GM21423 (cell line): Measurements from ENCODE around the gene RSPH9.

Experiments
- ATAC-seq: cut with Tn5 transposase; IDR thresholded peaks from one replicate; pipeline ENCODE4 v1.9.1; 2021; ENCODE audit warnings: mild to moderate bottlenecking, moderate library complexity; ENCODE audit not compliant: unreplicated experiment

Gene RSPH9, protein sequence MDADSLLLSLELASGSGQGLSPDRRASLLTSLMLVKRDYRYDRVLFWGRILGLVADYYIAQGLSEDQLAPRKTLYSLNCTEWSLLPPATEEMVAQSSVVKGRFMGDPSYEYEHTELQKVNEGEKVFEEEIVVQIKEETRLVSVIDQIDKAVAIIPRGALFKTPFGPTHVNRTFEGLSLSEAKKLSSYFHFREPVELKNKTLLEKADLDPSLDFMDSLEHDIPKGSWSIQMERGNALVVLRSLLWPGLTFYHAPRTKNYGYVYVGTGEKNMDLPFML

DNA sequence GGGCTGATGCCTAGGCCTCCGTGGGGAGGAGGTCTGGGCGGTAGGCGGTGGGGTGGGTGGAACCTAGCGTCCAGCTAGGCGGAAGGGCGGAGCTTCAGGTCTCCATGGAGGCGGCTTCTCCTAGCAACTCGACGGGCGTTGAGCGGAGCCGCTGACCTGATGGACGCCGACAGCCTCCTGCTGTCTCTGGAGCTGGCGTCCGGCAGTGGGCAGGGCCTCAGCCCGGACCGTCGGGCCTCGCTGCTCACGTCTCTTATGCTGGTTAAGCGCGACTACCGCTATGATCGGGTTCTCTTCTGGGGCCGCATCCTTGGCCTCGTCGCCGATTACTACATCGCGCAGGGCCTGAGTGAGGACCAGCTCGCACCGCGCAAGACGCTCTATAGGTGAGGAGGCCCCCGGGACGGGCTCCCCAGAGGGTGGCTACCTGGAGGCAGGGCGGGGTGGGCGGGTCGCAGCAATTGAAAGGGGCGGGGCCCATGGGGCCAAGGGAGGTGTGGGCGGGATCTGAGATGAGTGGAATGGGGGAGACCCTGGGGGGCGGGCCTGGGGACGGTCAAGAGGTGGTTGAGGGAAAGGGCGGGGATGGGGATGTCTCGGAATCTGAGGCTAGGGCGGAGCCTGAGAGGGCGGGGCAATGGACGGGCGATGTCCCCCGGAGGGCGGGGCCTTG, at the start of gene RSPH9:
TSS of gene RSPH9 (plus strand) at position 97 of the 673 bp plus-strand sequence. CDS start at position 160, 63 bp downstream.
- peak; percentile 66 for ATAC-seq

DNA sequence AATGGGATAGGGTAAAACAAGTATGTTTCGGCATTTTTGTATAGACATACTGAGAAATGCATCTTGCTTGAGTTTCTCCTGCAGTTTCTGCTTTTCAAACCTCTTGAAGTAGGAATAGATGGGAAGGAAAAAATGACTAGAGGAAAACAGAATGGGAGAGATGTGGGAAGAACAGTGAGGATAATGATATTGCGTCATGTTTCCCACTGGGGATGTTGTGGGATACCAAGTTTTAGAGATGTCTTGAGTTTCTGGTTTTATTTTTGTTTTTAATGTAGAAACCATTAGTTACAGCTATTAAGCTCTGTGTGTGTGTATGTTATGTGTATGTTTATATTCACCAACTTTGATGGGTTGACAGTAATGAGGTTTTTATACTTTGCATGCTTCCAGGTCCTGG, 44.2 kb upstream of the RSPH9 start:
- no peak for ATAC-seq

DNA sequence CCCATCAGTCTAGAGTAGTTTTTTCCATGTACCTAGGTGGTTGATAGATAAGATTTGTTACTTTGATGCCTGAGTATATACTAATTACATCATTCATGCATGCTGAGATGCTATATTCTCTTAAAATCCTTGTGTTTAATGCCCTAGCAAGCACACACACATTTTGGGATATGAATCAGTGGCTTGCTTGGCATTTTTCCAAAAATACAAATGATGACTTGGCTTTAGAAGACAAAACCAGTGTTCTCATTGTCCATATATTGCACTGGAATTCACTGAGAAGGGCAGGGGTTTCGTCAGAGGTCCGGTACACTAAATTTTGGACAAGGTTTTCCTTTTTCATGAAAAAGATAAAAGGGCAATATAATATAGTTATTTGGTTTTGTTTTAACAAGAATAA, 40.7 kb upstream of the RSPH9 start:
- no peak for ATAC-seq

DNA sequence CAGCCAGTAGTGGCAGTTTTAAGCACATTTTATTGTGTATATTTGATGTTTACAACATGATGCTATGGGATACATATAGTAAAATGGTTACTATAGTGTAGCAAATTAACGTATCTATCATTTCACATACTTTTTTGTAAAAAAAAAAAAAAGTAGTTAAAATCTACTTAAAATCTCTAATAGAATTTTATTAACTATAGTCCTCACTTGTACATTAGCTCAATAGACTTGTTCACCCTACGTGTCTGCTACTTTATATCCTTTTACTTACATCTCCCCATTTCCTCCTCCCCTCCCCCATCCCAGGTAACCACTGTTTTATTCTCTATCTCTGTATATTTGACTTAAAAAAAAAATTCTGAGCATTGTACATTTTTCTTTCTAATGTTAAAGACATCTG, 38.8 kb upstream of the RSPH9 start:
- no peak for ATAC-seq

DNA sequence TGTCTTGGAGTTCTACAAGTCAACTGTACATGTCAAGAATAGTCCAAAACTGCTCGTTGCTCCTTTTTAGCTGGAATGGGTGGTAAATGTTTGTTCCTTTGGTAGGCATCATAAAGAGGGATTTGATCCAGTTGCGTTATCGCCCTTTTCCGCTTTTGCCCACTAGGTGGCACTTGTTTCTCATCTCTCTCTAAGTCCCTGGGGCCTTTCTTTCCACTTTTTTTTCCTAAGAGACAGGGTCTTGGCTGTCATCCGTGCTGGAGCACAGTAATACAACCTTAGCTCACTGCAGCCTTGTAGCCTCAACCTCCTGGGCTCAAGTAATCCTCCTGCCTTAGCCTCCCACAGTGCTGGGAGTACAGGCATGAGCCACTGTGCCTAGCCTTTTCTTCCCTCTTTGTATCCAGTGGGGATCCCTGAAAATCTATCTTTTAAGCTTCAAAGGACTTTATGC, 36.5 kb upstream of the RSPH9 start:
- no peak for ATAC-seq

DNA sequence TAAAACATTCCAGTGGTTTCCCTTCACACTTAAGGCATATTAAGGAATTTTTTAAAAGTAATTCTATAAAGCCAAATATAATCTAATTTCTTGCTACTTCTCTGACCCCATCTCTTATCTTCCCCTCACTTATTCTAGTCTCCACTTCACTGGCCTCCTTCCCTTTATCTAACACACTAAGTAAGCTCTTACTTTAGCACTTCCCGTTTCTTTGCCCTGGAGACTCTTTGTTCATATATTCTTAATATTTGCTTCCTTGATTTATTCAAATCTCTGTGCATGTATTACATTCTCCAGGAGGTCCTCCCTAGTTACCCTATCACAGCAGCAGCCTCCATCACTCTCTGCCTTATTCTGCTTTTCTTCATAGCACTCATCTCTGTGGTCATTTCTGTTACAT, 36.0 kb upstream of the RSPH9 start:
- ATAC-seq, result no peak

DNA sequence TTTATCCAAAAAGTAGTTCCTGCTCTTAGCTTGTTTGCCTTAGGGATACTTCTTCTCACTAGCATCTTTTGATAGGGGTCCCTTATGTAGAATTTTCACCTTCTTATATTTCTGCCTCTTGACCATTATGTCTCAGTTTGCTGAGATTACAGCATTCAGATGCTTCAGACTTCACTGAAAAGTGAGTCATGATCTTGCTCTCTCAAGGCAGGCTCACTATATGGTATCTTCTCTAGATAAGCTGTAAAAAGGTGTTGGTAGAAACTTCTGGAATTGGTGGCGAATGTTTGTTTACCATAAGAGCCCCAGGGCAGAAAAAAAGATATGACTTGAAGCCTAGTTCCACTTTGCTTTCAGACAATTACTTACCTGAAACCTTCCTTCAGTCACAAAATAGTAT, 35.4 kb upstream of the RSPH9 start:
- no peak for ATAC-seq

DNA sequence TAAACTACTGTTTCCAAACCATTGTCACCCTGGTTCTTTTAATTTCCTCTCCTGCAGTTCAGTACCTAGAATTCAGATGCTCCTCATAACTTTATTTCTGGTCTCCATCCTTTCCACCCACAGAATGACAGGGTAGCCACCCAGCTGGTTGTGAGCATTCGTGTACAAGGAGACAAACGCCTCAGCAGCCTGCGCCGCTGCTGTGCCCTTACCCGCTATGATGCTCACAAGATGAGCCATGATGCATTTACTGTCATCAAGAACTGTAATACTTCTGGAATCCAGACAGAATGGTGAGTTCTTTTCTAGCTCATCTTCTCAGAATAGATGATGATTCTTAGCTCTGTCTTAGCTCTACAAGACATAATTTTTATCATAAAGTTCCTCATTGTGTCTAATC, 34.4 kb upstream of the RSPH9 start:
- ATAC-seq, result no peak

DNA sequence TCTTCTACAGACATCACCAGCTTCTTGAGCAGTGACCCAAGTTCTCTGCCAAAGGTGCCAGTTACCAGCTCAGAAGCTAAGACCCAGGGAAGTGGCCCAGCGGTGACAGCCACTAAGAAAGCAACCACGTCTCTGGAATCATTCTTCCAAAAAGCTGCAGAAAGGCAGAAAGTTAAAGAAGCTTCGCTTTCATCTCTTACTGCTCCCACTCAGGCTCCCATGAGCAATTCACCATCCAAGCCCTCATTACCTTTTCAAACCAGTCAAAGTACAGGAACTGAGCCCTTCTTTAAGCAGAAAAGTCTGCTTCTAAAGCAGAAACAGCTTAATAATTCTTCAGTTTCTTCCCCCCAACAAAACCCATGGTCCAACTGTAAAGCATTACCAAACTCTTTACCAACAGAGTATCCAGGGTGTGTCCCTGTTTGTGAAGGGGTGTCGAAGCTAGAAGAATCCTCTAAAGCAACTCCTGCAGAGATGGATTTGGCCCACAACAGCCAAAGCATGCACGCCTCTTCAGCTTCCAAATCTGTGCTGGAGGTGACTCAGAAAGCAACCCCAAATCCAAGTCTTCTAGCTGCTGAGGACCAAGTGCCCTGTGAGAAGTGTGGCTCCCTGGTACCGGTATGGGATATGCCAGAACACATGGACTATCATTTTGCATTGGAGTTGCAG, 31.0 kb upstream of the RSPH9 start:
- no peak for ATAC-seq

DNA sequence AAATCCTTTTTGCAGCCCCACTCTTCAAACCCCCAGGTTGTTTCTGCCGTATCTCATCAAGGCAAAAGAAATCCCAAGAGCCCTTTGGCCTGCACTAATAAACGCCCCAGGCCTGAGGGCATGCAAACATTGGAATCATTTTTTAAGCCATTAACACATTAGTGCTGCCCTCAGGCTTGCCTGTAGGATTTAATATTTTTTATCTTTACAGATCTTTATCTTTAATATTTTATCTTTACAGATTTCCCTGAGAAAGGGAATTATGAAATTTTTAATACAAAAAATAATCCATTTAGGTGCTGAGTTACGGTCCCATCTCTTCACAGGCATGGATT, 30.5 kb upstream of the RSPH9 start:
- no peak for ATAC-seq

DNA sequence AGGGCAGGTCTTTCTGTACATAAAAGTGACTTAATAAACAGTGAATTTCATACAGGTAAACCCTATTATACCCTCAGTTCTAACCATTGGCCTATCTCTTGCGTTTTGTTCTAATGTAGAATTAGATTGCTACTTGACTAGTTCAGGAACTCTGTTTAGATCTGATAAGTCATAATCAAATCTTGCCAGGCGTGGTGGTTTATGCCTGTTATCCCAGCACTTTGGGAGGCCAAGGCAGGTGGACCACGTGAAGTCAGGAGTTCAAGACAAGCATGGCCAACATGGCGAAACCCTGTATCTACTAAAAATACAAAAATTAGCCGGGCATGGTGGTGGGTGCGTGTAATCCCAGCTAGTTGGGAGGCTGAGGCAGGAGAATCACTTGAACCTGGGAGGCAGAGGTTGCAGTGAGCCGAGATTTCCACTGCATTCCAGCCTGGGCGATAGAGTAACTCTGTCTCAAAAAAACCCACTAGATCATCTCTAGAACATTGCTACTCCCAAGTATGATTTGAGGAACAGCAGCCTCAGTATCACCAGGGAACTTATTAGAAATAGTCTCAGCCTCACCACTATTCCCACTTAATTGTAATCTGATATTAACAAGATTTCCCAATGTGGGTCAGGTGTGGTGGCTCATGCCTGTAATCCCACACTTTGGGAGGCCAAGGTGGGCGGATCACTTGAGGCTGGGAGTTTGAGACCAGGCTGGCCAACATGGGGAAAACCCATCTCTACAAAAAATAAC, 27.9 kb upstream of the RSPH9 start:
- ATAC-seq, result no peak

DNA sequence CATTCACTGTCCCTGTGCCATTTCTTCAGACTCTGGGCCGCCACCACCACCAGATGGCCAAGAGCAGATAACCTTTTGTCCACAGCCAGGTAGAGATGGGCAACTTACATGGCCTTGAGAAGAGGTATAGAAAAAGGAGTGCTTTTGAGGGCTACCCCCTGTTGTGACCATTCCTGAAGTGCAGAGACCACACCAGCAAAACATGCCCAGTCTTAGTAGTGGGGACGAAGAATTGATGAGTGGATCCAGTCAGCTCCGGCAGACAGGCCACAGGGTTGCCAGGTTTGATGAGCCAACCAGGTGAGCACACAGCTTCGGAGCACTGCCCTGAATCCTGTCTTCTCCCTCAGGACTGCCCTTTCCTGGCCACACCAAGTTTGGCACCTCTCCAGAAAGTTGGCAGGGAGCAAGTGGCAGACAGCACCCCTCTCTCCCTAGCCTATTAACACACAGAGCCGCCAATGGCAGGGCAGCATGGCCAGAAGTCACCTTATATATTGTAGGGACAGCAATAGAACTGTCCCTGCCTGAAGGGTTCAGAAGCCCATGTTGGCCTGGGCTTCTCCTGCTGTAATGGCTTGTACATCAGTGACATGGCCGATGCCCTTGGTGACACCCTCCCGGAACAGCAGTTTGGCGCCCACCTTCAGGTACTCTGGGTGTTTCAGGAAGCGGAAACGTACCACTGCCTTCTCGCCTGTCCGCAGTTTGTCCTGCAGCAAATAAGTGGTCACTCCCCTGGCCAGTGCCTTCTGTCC, 23.6 kb upstream of the RSPH9 start:
- no peak for ATAC-seq

DNA sequence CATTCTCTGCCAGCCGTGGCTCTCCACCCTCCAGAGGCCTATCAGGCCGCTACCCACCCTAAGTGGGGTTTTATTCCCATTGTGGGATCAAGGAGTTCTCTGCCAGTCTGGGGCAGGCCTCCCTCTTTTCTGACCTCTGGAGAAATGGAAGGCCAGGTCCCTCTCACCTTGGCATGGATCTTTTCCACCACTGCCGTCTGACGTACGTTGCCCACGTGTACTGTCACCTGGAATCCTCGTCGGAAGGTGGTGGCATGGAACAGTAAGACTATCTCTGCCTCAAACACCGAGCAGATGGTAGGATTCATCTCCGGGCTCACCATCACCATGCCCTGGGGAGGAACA, 23.0 kb upstream of the RSPH9 start:
- ATAC-seq, result no peak

DNA sequence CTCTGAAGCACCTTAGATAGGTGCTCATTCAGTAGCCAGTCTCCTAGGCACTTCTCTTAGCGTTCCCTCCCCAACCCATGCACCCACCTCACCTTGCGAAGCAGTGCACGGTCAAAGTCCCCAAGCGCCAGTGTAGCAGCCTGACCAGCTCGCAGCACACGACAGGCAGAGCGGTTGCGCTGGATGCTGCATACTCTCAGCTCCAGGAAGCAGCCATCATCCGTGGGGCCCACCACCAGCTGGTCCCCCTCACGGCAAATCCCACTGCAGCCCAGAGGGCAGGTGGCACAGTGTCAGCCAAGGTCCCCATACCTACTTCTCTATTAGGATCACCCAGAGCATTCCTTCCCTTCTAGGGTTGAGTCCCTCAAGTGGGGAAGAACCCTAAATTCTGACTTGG, 22.3 kb upstream of the RSPH9 start:
- no peak for ATAC-seq

DNA sequence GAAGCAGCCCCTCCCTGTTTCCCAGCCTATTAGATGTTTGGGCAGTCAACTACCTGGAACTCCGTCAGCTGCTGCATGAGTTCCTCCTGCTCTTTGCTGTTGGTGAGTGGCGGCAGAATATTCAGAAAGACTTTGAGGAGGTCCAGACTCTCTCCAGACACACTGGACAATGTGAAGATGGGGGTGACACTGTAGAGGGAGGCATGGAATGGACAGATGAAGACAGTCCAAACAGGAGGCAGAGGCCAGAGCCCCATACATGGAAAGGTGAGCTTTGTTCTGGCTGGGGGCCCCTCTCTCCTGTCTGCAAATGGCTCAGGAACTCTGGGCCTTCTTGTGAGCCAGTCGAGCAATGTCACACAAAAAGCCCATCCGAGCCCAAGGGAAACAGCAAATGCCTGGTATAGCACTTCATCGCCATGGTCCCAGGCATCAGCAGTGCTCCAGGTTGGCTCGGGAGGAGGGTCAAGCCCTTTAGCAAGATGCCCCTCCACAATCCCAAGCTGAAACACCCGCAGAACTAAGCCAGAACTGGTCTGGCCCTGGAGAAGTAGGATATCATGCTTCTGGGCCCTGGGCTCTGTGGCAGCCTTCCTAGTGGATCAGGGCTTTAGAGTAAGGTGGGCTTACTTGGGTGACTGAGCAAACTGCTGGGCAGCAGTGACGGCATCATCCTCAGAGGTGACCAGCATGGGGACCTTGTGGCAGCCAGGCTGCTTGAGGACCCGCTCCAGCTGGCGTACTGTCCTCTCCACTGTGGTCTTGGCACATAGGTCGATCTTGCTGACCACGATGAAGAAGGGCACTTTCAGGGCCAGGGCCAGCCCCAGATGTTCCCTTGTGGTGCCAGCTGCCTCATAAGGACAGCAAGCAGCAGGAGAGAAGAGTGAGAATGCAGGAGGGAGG, 20.7 kb upstream of the RSPH9 start:
- ATAC-seq, result no peak

DNA sequence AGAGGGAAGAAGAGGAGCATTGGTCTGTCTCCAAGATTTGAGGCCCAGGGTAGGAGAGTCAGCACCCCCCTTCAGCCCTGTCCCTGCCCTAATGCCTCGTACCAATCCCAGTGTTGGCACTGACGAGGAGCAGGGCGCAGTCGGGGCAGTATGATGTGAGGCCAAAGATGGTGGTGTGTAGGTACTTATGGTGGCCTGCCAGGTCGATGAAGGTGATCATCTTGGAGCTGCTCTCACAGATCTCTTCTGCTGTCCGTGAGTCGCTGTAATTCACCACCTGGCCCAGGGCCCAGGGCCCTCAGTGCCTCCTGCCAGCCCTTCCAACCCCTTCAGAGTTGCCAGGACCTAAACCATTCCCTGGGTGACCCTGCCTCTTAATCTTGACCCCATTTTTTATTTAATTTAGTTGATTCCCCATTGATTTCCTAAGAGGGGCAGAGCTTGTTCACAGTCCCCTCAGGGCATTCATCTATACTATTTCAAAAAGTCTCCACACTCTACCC, 20.0 kb upstream of the RSPH9 start:
- ATAC-seq, result no peak

DNA sequence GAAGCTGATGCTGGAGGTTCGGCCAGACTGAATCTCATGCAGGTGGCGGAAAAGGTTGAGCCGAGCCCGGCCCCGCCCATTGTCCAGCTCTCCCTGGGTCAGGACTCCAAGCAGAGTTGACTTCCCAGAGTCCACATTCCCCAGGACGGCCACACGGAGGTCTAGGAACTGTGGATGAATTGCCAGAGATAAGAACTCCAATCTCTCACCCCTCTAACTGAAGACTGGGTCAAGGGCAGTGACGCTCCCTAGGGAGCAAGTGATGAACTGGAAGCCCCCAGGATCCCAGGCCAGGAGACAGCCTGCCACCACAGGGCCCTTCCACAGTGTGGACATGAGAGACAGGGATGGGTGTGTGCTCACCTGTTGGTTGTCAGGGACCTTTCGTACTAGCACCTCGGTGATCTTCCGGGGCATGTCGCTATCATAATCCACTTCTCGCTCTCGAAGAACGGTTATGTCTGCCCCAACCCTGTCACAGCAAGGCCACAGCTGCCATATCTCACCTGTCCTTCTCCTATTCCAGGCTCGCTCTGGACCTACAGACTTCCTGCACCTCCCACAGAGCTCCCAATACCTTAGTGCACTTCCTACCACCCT, 19.3 kb upstream of the RSPH9 start:
- ATAC-seq, result no peak

DNA sequence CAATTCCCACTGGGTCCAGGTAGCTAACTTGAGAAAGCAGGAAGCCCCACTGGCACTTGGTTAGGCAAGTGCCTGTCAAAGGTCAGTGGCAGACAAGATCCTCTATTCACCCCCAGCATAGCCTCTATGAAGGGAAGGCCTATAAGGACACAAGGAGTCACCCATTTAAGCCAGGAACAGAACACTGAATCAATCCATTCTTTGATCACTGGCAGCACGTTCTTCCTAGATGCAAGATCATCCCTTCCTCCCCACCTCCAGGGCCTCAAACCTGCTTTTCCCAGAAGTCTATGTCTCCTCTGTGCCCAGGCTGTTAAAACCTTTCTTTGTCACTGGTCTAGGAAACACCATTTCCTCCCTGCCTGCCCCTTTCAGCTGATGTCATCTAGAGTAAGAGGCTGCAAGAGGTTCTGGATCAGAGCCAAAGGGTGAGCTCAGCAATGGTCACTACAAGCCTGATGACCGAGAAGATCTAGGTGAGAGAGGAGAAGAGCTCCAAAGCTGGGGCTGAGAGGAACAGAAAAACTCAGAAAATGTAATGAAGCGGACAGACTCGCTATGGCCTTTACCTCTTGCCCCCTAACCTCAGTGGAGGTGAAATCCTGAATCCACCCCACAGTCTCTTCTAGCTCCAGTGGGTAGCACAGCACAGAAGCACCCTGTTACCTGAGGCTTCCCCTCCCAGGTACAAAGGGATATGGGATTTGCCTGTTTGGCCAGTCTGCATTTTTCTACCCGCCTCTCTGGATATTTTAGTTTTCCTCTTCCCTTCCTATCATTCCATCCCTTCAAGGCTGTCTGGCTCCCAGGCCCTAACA, 17.6 kb upstream of the RSPH9 start:
- no peak for ATAC-seq
